T1000 (cell line): ENCODE results near the gene SLC35F3.
"Not testable (repeated sequence)": the region's sequence is repeated elsewhere in the genome, so short reads cannot be mapped to it uniquely, and the experiment has no call there.

ENCODE experiments used
- DNase-seq: peaks from one replicate; lab custom pipeline; 2025; ENCODE audit warnings: mixed read lengths; lab: John Stamatoyannopoulos, UW

SLC35F3 gene

DNA sequence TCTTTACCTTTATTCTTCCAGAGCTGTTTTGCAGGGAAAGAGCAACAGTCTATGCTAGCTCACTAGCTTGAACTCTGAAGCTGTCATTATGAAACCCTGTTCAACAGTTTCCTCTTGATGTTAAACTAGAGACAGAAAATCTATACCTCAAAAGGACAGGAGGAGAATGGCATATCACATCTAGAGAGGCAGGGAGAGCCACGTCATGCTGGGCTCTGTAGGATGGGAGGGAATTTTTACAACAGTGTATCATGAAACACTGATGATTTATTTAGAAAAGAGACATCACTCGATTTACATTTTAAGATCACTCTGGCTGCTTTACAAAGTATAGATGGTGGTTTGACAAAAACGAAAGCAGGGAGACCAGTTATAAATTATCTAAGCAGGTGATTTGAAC, 243.9 kb downstream of the SLC35F3 start:
- DNase-seq: no peak

DNA sequence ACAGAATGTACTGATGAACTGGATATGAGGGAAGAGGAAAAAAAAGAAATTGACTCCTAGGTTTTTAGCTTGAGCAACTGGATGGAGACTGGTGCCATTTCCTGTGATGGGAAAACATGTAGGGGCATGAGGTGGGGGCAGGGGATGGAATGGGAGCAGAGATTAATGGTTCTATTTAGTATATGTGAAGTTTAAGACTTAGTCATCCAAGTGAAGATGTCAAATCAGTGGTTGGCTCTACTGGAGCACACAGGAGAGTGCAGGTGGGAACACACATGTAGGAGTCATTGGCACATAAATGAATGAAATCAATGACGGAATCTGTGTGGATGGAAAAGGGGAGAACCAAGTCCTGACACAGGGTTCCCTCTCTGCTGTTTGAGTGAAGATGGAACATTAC, 244.3 kb downstream of the SLC35F3 start:
- no peak for DNase-seq

DNA sequence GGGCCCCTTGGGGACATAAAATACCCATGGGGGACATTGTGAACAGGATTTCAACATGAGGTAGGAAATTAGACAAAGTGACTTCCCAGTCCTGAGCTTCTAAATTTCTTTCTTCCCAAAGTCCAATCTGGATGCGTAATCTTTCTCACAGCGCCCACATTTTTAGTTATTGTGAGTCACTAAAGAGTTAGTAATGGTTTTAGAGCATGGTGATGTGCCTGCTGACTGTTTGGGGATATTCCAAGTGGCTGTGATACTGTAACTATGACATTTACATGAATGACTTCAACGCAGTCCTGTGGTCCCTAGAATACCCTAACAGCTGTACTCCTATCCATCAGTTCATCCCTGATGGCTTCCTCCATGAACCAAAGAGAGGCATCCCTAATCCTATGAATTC, 244.7 kb downstream of the SLC35F3 start:
- no peak for DNase-seq

DNA sequence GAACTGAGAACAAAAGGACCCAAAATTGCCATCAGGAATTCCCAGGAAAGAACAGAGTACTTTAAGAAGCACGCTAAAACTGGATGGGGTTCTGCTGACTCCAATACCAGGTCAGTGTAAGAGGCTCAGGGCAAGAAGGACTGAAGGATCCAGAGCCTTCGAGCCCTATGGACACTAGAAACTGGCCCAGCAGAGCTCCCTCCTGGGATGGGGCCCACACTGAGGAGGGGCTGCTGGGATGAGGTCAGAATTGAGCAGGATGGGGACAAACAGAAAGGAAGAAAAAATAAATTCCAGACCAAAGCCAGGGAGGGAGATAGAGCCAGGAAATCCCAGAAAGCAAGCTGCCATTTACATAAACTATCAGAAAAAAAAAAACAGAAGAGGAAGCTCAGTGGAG, 246.4 kb downstream of the SLC35F3 start:
- no peak for DNase-seq

DNA sequence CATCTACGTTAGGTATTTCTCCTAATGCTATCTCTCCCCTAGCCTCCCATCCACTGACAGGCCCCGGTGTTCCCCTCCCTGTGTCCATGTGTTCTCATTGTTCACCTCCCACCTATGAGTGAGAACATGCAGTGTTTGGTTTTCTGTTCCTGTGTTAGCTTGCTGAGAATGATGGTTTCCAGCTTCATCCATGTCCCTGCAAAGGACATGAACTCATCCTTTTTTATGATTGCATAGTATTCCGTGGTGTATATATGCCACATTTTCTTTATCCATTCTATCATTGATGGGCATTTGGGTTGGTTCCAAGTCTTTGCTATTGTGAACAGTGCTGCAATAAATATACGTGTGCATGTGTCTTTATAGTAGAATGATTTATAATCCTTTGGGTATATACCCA, 247.9 kb downstream of the SLC35F3 start:
- DNase-seq: not testable (repeated sequence)

DNA sequence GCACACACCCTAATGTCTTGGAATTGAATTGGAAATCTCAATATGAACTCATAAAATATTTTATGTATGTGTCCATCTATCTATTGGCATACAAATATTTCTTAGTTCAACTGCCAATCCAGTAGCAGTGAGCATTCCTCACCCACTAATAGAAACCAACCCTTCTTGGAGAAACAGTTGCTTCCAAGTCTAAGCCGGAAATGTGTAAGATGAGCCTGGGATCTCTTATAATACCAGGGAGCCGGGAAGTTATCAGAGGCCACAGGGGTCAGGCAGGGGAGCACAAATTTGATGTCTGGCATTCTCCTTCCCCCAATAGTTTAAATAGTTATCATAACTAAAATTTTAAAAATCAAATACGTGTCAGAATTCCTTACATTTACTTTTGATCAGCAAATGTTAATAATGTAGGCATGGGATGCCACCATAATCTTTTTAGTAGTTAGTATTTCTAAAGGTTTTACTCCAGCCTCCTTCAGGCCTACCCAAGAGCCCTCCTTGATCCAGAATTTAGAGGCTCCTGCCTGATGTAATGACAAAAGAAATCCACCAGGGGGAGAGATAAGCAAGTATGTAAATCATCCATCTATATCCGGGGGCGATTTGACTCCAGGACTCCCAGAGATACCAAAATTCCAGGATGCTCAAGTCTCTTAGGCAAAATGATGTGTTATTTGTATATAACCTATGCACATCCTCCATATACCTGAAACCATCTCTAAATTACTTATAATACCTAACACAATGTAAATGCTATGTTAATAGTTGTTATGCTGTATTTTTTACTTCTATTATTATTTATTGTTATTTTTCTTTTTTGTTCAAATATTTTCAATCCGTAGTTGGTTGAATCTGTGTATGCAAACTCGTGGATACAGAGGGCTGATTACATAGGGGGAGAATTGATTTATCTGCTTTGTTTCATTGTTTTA, 250.1 kb downstream of the SLC35F3 start:
- no peak for DNase-seq

DNA sequence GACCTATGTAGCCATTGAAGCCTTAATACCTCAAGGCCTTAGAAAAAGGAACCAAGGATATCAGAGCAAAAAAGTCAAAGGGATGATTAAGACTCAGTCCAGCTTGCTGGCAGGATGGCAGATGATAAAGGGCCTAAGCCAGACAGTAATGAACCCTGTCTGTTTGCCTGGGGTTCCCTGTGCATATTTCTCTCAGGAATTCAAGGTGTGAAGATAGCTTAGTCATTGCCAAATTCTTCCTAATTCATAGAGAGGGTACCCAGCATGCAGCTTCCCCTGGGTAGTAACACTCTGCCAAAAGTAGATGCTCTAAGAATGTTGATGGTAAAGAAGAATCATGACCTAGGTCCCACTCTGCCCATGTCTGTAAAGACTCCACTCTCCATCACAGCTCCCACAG, 258.2 kb downstream of the SLC35F3 start:
- no peak for DNase-seq

DNA sequence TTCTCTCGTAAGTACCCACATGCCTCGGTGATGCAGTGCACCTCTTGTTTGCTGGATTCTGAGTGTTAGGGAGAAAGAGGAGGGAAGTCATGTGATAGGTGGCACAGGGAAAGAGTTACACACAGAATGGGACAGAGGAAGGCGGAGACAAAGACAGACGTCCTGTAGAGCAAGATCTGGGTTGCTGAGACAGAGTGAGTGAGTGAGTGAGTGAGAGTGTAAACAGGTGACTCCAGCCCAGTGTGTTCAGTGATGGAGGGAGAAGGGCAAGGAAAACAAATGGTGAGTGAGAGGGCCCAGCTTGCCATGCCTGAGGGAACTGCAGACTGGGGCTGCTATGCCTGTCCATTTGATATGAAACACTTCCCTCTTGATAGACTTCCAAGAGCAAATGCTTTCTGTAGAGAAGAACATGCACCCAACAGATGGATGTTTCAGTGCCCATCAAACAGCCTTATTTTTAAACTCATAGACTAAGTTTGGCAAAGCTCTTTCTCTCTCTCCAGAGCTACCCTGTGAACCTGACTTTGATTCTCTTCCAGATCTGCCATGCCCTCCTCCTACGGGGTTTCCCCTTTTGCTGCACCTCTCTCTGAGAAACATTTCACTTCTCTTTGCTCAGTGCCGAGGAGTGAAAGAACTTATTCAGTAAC, 258.9 kb downstream of the SLC35F3 start:
- DNase-seq: no peak

DNA sequence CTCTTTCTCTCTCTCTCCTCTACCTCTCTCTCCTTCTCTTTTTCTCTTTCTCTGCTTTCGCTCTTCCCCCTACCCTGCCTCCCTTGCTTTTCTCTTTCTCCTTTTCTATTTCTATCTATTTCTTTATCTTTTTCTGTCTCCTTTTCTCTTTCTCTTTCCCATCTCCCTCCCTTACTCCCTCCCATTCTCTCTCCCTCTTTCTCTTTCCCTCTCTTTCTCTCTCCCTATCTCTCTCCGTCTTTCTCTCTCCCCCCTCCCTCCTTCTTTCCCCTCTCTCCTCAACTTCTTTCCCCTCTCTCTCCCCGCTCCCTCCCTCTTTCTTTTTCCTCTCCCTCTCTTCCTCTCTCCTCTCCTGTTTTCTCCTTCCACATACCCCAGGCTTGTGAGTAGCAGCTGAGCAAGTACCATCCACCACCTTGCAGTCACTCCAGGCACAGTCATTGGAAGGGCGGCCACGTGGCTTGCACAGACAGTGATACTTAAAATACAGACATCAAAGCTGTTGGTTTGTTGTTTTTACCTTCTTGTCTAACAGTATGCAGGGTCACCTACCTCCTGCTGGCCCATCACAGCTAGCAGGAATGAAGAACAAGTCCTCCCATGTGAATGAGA, 259.7 kb downstream of the SLC35F3 start:
- DNase-seq: no peak

DNA sequence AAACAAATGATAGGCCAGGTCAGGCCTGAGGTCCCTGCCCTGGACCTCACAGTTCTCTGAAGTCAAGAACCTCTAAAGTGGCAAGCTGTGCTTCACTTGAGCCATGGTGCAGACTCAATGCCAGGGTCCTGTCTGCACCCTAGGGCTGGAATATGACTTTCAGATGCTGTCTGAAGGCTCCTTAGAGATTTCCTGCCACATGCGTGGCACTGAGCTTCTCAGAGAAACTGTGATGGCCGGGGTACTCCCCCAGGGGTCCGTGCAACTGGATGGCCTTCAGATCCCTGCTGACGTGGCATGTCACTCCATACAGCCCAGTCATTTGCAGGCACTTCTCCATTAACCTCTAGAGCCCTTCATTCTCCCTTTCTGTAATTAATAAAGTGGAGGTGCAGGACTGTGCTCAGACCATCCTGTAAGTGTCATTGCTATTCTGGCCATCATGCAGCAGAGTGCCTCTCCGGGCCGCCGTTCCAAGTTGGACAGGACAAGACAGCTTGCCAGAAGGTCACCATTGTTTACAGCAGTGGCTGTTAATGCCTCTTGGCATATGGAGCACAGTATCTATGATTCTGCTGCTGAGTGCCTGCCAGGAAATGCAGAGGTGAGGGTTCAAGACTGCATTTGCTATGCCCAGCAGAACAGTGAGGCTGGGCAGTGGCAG, 263.7 kb downstream of the SLC35F3 start:
- no peak for DNase-seq

DNA sequence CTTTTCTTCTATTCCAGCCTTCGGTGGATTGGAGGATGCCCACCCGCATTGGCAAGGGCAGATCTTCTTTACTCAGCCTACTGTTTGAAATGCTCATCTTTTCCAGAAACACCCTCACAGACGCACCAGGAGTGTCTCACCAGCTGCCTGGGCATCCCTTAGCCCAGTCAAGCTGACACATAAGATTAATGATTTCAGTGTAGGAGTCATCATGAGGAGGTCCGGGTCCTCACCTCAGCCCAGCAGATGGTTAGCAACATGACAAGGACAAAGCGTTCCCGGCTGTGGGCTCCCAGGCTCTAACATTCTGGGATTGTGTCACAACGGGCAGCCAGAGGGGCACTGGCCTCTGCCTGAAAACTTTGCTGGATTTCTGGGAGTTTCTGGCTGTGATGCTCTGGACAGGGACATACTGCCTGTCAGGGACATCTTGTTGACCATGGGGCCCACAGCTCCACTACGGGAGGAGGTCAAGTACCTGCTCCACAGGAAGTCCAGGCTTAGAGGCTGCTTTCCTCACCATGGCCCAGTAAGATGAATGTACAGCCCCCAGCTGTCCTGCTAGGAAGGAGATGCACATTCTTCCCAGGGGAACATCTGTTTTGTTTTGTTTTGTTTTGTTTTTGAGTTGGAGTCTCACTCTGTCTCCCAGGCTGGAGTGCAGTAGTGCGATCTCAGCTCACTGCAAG, 264.8 kb downstream of the SLC35F3 start:
- no peak for DNase-seq

DNA sequence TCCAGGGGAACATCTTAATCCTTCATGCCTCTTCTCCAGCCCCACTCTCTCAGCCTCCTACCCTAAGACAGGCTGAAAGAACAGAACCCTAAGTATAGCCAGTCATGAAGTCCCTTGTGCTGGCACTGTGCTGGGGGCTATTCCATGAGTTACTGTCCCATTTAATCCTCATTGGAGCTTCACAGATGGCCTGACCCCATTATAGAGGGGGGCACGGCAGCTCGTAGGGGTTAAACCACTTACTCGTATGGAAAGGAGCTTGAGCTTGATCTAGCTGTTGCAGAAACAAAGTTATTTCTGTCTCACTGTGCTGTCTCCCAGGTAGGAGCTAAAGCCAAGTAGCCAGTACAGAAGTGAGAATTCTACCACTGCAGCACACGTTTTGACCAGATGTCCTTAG, 265.6 kb downstream of the SLC35F3 start:
- no peak for DNase-seq

DNA sequence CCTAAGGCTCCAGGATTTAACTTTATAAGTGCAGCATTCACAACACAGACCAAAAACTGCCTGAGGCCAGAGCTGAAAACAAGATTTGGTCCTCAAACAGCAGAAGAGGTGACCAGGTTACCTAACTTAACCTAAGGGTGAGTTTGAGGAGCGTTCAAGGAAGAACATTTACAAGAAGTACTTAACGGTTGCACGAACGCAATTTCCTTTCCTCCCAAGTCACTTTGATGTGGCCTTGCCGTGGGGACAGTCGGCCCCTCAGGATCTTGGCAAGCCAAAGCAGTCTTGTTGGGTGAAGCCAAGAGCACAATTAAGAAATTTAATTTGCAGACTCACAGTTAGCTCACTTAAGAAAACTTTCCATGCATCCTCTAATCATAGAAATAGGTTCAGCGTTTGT, 266.1 kb downstream of the SLC35F3 start:
- no peak for DNase-seq

DNA sequence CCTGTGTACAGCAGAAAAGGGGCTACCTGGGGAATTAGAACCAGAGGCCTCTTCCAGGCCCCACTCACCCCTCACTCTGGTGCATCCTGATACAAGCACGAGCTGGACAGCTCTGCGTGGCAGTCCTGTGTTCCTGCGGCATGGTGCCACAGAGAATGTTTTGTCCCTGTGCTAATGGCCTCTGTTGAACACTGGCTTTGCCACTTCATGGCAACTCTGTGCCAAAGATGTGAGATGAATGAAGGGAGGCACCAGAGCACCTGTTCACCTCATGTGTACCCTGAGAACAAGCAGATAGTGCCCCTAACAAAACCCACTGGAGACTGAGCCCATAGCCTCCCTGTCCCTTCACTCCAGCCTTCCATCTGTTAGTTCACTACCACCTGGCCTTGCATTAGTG, 269.5 kb downstream of the SLC35F3 start:
- no peak for DNase-seq

DNA sequence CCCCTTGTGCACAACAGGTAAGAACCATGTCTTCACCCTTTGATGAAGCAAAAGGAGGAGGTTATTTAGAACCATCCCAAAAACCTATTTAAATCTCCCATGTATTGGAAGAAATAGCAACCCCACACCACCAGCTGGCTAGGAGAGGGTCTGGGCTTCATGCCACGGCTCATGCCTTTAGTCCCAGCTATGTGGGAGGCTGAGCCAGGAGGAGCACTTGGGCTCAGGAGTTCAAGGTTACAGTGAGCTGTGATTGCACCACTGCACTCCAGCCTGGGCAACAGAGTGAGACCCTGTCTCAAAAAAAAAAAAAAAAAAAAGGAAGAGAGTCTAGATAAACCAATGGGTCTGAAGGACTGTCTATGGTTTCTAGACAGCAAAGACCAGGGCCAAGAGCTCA, 270.9 kb downstream of the SLC35F3 start:
- DNase-seq: no peak

DNA sequence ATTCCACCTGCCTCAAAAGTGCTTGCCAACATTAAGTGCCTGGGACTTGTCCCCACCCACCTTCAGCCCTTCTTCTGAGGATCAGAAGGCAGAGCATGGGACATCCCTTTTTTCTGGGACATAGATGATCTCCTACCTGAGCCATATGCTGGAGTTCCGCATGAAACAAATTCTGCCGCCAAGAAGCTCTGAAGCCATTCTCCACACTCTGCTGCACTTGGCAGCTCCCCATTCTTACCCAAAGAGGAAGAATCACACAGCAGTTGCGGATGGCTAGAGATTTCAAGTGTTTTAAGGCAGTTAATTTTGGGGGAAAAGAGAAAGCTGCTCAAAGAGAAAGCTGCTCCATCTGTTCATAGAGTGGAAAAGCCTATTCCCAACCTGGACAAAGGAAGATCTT, 271.5 kb downstream of the SLC35F3 start:
- DNase-seq: no peak

DNA sequence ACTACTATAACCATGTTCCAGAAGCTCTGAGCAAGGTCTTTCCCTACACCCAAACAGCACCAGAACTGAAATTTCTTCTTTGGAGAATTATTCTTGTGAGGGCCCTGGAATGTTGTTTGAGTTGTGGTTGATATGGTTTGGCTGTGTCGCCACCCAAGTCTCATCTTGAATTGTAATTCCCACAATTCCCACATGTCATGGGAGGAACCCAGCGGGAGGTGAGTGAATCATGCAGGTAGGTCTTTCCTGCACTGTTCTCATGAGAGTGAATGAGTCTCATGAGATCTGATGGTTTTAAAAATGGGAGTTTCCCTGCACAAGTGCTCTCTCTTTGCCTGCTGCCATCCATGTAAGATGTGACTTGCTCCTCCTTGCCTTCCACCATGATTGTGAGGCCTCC, 272.4 kb downstream of the SLC35F3 start:
- DNase-seq: not testable (repeated sequence)

DNA sequence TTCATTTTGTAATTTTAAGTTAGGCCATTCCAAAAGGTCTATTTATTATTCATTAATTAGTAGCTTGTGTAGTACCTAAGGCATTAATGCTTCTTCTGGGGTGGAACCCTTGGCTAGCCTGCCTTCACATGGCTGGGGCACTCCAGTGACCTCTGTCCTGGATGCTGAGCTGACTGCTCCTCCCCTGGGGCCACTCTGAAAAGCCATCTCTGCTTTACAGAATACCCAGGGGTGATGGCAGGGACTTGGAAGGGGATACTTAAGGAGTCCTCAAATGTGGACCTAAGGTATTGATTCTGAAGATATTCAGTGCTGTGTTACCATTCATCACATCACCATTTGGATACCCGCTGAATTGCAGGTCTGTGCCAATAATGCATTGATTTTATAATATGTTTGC, 281.0 kb downstream of the SLC35F3 start:
- DNase-seq: no peak

DNA sequence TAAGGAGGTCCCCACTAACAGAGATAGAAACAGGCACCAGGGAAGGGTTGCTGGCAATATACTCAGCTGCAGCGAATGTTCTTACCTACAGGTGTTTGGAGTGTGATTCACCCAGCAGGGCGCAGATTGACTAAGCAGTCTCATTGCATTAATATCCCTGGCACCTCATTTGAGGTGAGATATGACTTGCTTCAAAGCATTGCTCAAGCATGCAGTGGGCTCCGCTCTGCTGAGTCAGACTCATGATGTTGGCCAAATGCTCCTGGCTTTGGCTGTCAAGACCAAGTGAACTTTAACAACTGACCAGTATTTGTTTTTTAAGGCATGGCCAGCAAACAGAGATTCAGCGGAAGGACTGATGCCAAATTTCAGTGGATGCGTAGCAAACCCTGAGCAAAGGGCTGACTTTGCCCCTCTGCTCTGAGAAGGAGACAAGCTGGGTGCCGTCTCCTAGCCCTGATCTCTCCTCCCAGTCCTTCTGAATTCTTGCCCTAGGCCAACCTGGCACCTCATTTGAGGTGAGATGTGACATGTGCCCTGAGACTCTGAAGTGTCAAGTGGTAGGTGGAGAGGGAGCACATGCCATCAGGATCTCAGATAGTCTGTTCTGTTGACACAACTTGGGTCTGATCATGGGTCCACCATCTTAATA, 281.7 kb downstream of the SLC35F3 start:
- no peak for DNase-seq

DNA sequence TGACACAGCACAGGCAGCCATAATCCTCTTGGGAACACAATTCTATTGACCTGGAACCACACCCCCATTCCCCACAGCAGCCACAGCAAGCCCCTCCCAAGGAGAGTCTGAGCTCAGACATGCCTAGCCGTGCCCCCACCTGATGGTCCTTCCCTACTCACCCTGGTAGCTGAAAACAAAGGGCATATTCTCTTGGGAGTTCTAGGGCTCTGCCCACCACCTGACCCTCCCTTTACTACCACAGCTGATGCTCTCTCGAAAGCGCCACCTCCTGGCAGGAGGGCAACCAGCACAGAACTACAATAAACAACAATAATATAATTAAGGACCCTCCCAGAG, 283.9 kb downstream of the SLC35F3 start:
- no peak for DNase-seq

DNA sequence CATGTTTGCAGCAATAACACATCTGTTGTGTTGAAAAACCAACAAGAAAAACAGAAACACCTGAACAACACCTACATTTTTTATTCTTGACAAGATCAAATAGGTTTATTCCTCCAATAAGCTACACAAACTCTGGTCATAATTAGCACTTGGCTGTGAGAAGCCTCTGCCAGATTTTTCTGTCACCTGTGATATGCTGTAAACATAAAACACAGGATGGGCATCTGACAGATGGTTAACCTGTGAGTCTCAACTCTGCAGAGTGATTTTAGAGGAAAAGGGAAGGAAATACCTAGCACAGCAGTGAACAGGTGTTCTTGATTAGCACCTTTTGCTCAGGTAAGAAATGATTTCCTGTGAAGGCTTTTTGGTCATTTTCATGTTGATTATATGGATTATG, 293.4 kb downstream of the SLC35F3 start:
- DNase-seq: no peak
